HG03442 (cell line): Measurements from ENCODE around the gene ARHGAP45.

Experiments
- ATAC-seq: cut with Tn5 transposase; IDR thresholded peaks from one replicate; pipeline ENCODE4 v1.9.1; 2021; ENCODE audit warnings: mild to moderate bottlenecking, moderate library complexity; ENCODE audit not compliant: unreplicated experiment

Gene ARHGAP45

GRCh38 chr19:1084024-1084868 is 17.3 kb downstream of the ARHGAP45 start:
- ATAC-seq: no peak

GRCh38 chr19:1085053-1085658 is 18.2 kb downstream of the ARHGAP45 start:
- ATAC-seq: no peak

GRCh38 chr19:1085676-1086442 is 18.9 kb downstream of the ARHGAP45 start:
- no peak for ATAC-seq

- no peak for ATAC-seq
These were observed 19.6 kb downstream of the ARHGAP45 start for GRCh38 chr19:1086613-1087012.

GRCh38 chr19:1087813-1088415 is 20.9 kb downstream of the ARHGAP45 start:
- no peak for ATAC-seq

GRCh38 chr19:1088416-1089010 is 21.5 kb downstream of the ARHGAP45 start:
- no peak for ATAC-seq

- ATAC-seq: no peak
These were observed 22.3 kb downstream of the ARHGAP45 start for GRCh38 chr19:1089126-1089771.

GRCh38 chr19:1089891-1090290 is 22.9 kb downstream of the ARHGAP45 start:
- ATAC-seq: no peak

- ATAC-seq: no peak
These were observed 24.0 kb downstream of the ARHGAP45 start for GRCh38 chr19:1090731-1091543.

- ATAC-seq: no peak
These were observed 24.7 kb downstream of the ARHGAP45 start for GRCh38 chr19:1091544-1092175.

GRCh38 chr19:1093330-1093729 is 26.4 kb downstream of the ARHGAP45 start:
- no peak for ATAC-seq

- ATAC-seq: no peak
These were observed 27.0 kb downstream of the ARHGAP45 start for GRCh38 chr19:1093811-1094553.

- no peak for ATAC-seq
These were observed 27.6 kb downstream of the ARHGAP45 start for GRCh38 chr19:1094655-1094977.

- peak; percentile 83 for ATAC-seq
These were observed 28.2 kb downstream of the ARHGAP45 start, which contains the start of gene POLR2E for GRCh38 chr19:1094978-1095701. Gene POLR2E (minus strand): TSS chr19:1095375. CDS start chr19:1095315, 60 bp downstream.

- no peak for ATAC-seq
These were observed 30.8 kb downstream of the ARHGAP45 start for GRCh38 chr19:1097810-1098176.

- ATAC-seq: no peak
These were observed 31.4 kb downstream of the ARHGAP45 start for GRCh38 chr19:1098177-1099051.

- ATAC-seq: no peak
These were observed 34.4 kb downstream of the ARHGAP45 start for GRCh38 chr19:1101337-1101698.
